ENCODE results near the gene DNAJC6.

DNAJC6 gene

GRCh38 chr1:65434760-65435159, 125.4 kb downstream of the DNAJC6 start:
- Histone ChIP-seq H3K27me3 (ENCODE audit: low read length) (no peaks in the 10 kb centered on the region), H3K9me2 (replicated peaks; ENCODE audit: insufficient read depth, low read length) (no peaks in the 10 kb centered on the region), H4K20me1 (ENCODE audit: low read depth, low read length) (no peaks in the 10 kb centered on the region), H3K9me3 (ENCODE audit: insufficient read depth, low read length) (no peaks in the 10 kb centered on the region), H3K27ac (ENCODE audit: low read depth, low read length) (no peak overlapping the region), H3K9ac (ENCODE audit: low read length) (no peak overlapping the region), H3K79me2 (ENCODE audit: insufficient read depth, low read length) (no peaks in the 10 kb centered on the region), H3K4me3 (ENCODE audit: insufficient read depth, low read length, poor library complexity, severe bottlenecking) (no peak overlapping the region), H2AFZ (ENCODE audit: low read depth, low read length, severe bottlenecking) (no peak overlapping the region), H3K36me3 (ENCODE audit: low read length) (no peaks in the 10 kb centered on the region), H3K4me2 (ENCODE audit: low read depth, low read length, poor library complexity, severe bottlenecking) (no peak overlapping the region), H3F3A (ENCODE audit: insufficient read depth) (no peaks in the 10 kb centered on the region)
- no peak for TF ChIP-seq EZH2phosphoT487 (conservative IDR thresholded peaks at IDR 0.05; ENCODE audit: low read length)

GRCh38 chr1:65435987-65436386, 126.6 kb downstream of the DNAJC6 start:
- no peaks in the 10 kb centered on the region for H3K27me3 ChIP-seq (ENCODE audit: low read length)
- no peaks in the 10 kb centered on the region for H3K9me3 ChIP-seq (ENCODE audit: insufficient read depth, low read length)
- H4K20me1 ChIP-seq (ENCODE audit: low read depth, low read length): no peaks in the 10 kb centered on the region
- no peaks in the 10 kb centered on the region for H3K9me2 ChIP-seq (replicated peaks; ENCODE audit: insufficient read depth, low read length)
- H3K4me3 ChIP-seq (ENCODE audit: insufficient read depth, low read length, poor library complexity, severe bottlenecking): no peak overlapping the region
- no peak for TF ChIP-seq CTCF (IDR thresholded peaks at IDR 0.05; ENCODE audit: insufficient read depth, low read length, poor library complexity, severe bottlenecking)
- TF ChIP-seq EZH2phosphoT487 (conservative IDR thresholded peaks at IDR 0.05; ENCODE audit: low read length): no peak
- no peaks in the 10 kb centered on the region for H3K36me3 ChIP-seq (ENCODE audit: low read length)
- no peak overlapping the region for H3K9ac ChIP-seq (ENCODE audit: low read length)
- H3K27ac ChIP-seq (ENCODE audit: low read depth, low read length): no peak overlapping the region
- no peaks in the 10 kb centered on the region for H3K79me2 ChIP-seq (ENCODE audit: insufficient read depth, low read length)
- no peak overlapping the region for H2AFZ ChIP-seq (ENCODE audit: low read depth, low read length, severe bottlenecking)
- H3F3A ChIP-seq (ENCODE audit: insufficient read depth): no peaks in the 10 kb centered on the region
- H3K4me2 ChIP-seq (ENCODE audit: low read depth, low read length, poor library complexity, severe bottlenecking): no peak overlapping the region

- no peaks in the 10 kb centered on the region for H3K79me2 ChIP-seq (ENCODE audit: insufficient read depth, low read length)
- no peak overlapping the region for H3K4me3 ChIP-seq (ENCODE audit: insufficient read depth, low read length, poor library complexity, severe bottlenecking)
- H3K4me2 ChIP-seq (ENCODE audit: low read depth, low read length, poor library complexity, severe bottlenecking): no peak overlapping the region
- H3K9ac ChIP-seq (ENCODE audit: low read length): no peak overlapping the region
- no peak overlapping the region for H2AFZ ChIP-seq (ENCODE audit: low read depth, low read length, severe bottlenecking)
- no peaks in the 10 kb centered on the region for H3K9me3 ChIP-seq (ENCODE audit: insufficient read depth, low read length)
- TF ChIP-seq CTCF (IDR thresholded peaks at IDR 0.05; ENCODE audit: insufficient read depth, low read length, poor library complexity, severe bottlenecking) (no peak), EZH2phosphoT487 (conservative IDR thresholded peaks at IDR 0.05; ENCODE audit: low read length) (no peak)
- no peaks in the 10 kb centered on the region for H3K36me3 ChIP-seq (ENCODE audit: low read length)
- no peak overlapping the region for H3K27ac ChIP-seq (ENCODE audit: low read depth, low read length)
- no peaks in the 10 kb centered on the region for H3F3A ChIP-seq (ENCODE audit: insufficient read depth)
- no peaks in the 10 kb centered on the region for H3K27me3 ChIP-seq (ENCODE audit: low read length)
- H4K20me1 ChIP-seq (ENCODE audit: low read depth, low read length): no peaks in the 10 kb centered on the region
- H3K9me2 ChIP-seq (replicated peaks; ENCODE audit: insufficient read depth, low read length): no peaks in the 10 kb centered on the region
Measured at GRCh38 chr1:65437616-65438015, 128.3 kb downstream of the DNAJC6 start.

- H3K9me2 ChIP-seq (replicated peaks; ENCODE audit: insufficient read depth, low read length): no peaks in the 10 kb centered on the region
- H3K9me3 ChIP-seq (ENCODE audit: insufficient read depth, low read length): no peaks in the 10 kb centered on the region
- H3K9ac ChIP-seq (ENCODE audit: low read length): no peak overlapping the region
- H3K27me3 ChIP-seq (ENCODE audit: low read length): no peaks in the 10 kb centered on the region
- no peaks in the 10 kb centered on the region for H3K79me2 ChIP-seq (ENCODE audit: insufficient read depth, low read length)
- H3F3A ChIP-seq (ENCODE audit: insufficient read depth): no peaks in the 10 kb centered on the region
- TF ChIP-seq CTCF (IDR thresholded peaks at IDR 0.05; ENCODE audit: insufficient read depth, low read length, poor library complexity, severe bottlenecking) (no peak), EZH2phosphoT487 (conservative IDR thresholded peaks at IDR 0.05; ENCODE audit: low read length) (no peak)
- H2AFZ ChIP-seq (ENCODE audit: low read depth, low read length, severe bottlenecking): no peak overlapping the region
- H3K27ac ChIP-seq (ENCODE audit: low read depth, low read length): no peak overlapping the region
- no peaks in the 10 kb centered on the region for H4K20me1 ChIP-seq (ENCODE audit: low read depth, low read length)
- H3K36me3 ChIP-seq (ENCODE audit: low read length): no peaks in the 10 kb centered on the region
- H3K4me3 ChIP-seq (ENCODE audit: insufficient read depth, low read length, poor library complexity, severe bottlenecking): no peak overlapping the region
- no peak overlapping the region for H3K4me2 ChIP-seq (ENCODE audit: low read depth, low read length, poor library complexity, severe bottlenecking)
Measured at GRCh38 chr1:65440322-65440900, 131.1 kb downstream of the DNAJC6 start.
